Activated T-helper 17 cell treated with anti-CD3 and anti-CD28 coated beads, Interleukin-2, amount 50 U/mL, for 72 hours (primary cell): Measurements from ENCODE around the gene CNBP. TPM values are rescaled to one million over a fixed set of nuclear protein-coding genes. Genes with fewer than 3 reads are reported as not detected.
A peak's percentile ranks its signal among the peaks of the same experiment; 100 is the strongest.
"Not testable (repeated sequence)": the region's sequence is repeated elsewhere in the genome, so short reads cannot be mapped to it uniquely, and the experiment has no call there.

Source experiments
- ATAC-seq: fragments of 150-1000 bp; cut with Tn5 transposase; replicated peaks from 2 replicates; pipeline ENCODE4 v1.10.0; 2021; ENCODE audit warnings: mild to moderate bottlenecking, moderate library complexity
- H3K27ac Mint-ChIP-seq: one replicate; pipeline ENCODE4 v1.8.0; 2022; ENCODE audit warnings: mixed read lengths
- H3K27me3 Mint-ChIP-seq: one replicate; pipeline ENCODE4 v1.8.0; 2022; ENCODE audit warnings: mixed read lengths
- H3K36me3 Mint-ChIP-seq: one replicate; pipeline ENCODE4 v1.8.0; 2022; ENCODE audit warnings: low read depth, mild to moderate bottlenecking, mixed read lengths
- H3K4me1 Mint-ChIP-seq: one replicate; pipeline ENCODE4 v1.8.0; 2022; ENCODE audit warnings: mixed read lengths
- H3K4me3 Mint-ChIP-seq: one replicate; pipeline ENCODE4 v1.8.0; 2022; ENCODE audit warnings: mild to moderate bottlenecking, mixed read lengths
- H3K9me3 Mint-ChIP-seq: one replicate; pipeline ENCODE4 v1.8.0; 2022; ENCODE audit warnings: mixed read lengths
- total RNA-seq, 2 donors: library from RNA; stranded (reverse); gene quantifications; one replicate each; pipeline ENCODE4 v1.2.3, GENCODE V29; 2022

The CNBP gene
- total RNA-seq = 100 to 1,000 TPM; 188 to 274 TPM

DNA sequence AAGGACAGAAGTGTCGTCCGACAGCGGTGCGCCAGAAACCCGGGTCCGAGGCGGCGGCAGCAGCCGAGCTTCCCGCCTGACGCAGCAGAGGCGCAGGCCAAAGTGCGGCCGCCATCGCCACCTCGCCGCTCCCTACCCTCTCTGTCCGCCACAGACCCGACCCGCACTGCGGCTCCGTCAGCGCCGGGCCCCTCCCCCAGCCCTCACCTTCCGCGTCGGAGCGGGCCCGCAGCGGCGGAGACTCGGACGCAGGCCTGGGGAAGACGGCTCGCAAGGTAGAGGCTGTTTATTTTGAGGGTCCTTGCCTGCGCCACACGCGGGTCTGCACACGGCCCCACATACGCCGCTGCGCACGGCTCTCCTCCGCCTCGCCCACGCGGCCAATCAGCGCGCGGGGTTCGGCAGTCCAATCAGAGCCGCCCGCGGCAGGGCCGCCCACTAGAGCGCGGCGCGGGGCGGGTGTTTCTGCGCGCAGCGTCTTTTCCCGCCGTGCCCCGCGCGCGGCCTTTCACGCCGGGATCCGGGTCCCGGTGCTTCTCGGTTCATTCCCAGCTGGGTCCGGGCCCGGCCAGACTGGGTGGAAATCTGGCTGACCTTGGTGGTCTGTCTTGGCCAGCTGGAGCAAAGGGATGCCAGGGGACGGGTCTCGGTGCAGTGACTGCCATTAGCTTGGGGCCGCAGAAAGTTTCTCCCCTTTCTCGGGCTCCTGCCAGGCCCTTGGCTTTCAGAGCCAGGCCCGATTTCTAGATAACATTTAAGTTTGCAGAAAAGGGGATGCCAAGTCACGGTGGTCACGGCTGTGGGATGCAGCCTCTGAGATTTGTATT is at the start of gene CNBP:
TSS of gene CNBP (minus strand) at position 328 of the 827 bp plus-strand sequence. CDS start 12,139 bp downstream, outside the sequence.
- peaks cover 57% of the 10 kb centered on the region for H3K36me3 Mint-ChIP-seq
- H3K4me1 Mint-ChIP-seq = peaks cover 12% of the 10 kb centered on the region
- H3K27me3 Mint-ChIP-seq = no peaks in the 10 kb centered on the region
- peak within 1 kb of the TSS; percentile 97 for H3K27ac Mint-ChIP-seq
- no peaks in the 10 kb centered on the region for H3K9me3 Mint-ChIP-seq
- ATAC-seq = peak; percentile 97
- H3K4me3 Mint-ChIP-seq = peak within 1 kb of the TSS; percentile 98

- peaks cover 24% of the 10 kb centered on the region for H3K4me1 Mint-ChIP-seq
- ATAC-seq = peak; percentile 51
- H3K36me3 Mint-ChIP-seq = no peaks in the 10 kb centered on the region
- peak overlapping the region; percentile 34 for H3K27ac Mint-ChIP-seq
- H3K9me3 Mint-ChIP-seq = no peaks in the 10 kb centered on the region
- H3K27me3 Mint-ChIP-seq = no peaks in the 10 kb centered on the region
- peak overlapping the region; percentile 22 for H3K4me3 Mint-ChIP-seq
Observed at GRCh38 chr3:129231331-129232119, 47.8 kb upstream of the CNBP start.

GRCh38 chr3:129230311-129231019 is 46.8 kb upstream of the CNBP start:
- Mint-ChIP-seq H3K9me3 (no peaks in the 10 kb centered on the region), H3K4me1 (peaks cover 24% of the 10 kb centered on the region), H3K4me3 (peak overlapping the region; percentile 31), H3K36me3 (no peaks in the 10 kb centered on the region), H3K27ac (peak overlapping the region; percentile 65), H3K27me3 (no peaks in the 10 kb centered on the region)
- peak; percentile 98 for ATAC-seq

- ATAC-seq = no peak
- H3K27me3 Mint-ChIP-seq = no peaks in the 10 kb centered on the region
- H3K9me3 Mint-ChIP-seq = no peaks in the 10 kb centered on the region
- H3K27ac Mint-ChIP-seq = no peak overlapping the region
- no peak overlapping the region for H3K4me3 Mint-ChIP-seq
- no peaks in the 10 kb centered on the region for H3K36me3 Mint-ChIP-seq
- H3K4me1 Mint-ChIP-seq = peaks cover 24% of the 10 kb centered on the region
Observed at GRCh38 chr3:129228891-129229585, 45.3 kb upstream of the CNBP start.

DNA sequence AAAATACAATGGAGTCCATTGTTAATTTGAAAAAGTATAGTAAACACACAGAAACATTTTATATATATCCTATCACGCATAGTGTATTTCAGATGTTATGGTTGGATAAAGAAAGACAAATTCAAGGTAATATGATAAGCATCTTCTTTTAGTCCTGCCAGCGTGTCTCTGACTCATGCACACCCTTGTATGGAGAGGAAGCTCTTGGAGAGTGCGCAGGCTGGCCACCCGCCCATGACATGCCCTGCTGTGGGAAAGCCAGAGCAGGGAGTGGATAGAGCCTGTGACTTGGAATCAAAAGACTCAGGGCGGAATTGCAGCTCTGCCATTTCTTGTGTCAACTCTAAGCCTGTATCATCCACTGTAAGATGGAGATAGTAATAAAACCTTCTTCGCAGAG is 42.7 kb upstream of the CNBP start:
- Mint-ChIP-seq H3K27ac (no peak overlapping the region), H3K36me3 (no peaks in the 10 kb centered on the region), H3K9me3 (no peaks in the 10 kb centered on the region), H3K4me1 (peaks cover 16% of the 10 kb centered on the region), H3K4me3 (peak overlapping the region; percentile 23), H3K27me3 (no peaks in the 10 kb centered on the region)
- no peak for ATAC-seq

DNA sequence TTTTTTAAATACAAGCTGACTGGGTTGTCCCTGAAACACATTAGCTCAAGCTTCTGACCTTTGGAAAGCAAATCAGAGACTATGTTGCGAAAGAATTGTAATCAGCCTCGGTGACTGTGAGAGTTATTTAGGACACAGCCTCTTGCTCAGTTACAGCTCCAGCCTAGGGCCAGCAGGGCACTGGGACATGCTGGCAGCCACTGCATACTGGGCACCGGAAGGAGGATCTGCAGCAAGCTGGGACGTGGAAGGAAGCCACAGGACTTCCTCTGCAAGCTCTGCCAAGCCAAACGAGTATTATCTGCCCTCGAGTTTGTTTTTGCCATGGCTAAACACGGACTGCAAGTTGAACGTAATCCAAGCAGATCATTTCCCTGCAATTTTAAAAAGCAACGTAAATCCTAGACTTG is 41.3 kb upstream of the CNBP start:
- peak; percentile 82 for ATAC-seq
- peak overlapping the region; percentile 75 for H3K27ac Mint-ChIP-seq
- H3K9me3 Mint-ChIP-seq = no peaks in the 10 kb centered on the region
- peaks cover 8% of the 10 kb centered on the region for H3K4me1 Mint-ChIP-seq
- H3K4me3 Mint-ChIP-seq = peak overlapping the region; percentile 71
- no peaks in the 10 kb centered on the region for H3K27me3 Mint-ChIP-seq
- H3K36me3 Mint-ChIP-seq = no peaks in the 10 kb centered on the region

DNA sequence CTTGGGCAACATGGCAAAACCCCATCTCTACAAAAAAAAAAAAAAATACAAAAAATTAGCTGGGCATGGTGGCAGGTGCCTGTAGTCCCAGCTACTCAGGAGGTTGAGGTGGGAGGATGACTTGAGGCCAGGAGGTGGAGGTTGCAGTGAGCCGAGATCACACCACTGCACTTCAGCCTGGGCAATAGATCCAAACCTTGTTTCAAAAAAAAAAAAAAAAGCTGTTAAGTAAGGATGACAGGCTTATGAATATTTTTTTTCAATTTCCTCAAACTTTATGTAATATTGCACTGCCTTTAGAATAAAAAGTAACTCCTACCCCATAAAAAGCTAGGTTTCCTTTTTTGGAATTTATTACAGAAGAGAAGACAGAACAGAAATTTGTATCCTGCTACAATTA is 40.7 kb upstream of the CNBP start:
- H3K4me1 Mint-ChIP-seq, H3K4me3 Mint-ChIP-seq, H3K27me3 Mint-ChIP-seq, ATAC-seq, H3K9me3 Mint-ChIP-seq, H3K27ac Mint-ChIP-seq, H3K36me3 Mint-ChIP-seq: not testable (repeated sequence)

DNA sequence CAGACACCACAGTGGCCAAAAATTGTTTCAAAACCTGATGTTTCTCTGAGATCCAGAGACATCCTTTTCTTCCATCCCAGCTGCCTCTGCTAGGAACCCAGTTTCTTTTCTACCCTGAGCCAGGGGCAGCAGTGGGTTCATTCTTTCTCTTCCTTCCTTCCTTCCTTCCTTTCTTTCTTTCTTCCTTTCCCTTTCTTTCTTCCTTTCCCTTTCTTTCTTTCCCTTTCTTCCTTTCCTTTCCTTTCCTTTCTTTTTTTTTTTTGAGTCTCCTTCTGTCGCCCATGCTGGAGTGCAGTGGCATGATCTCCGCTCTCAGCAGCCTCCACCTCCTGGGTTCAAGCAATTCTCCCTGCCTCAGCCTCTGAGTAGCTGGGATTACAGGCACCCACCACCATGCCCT is 35.0 kb upstream of the CNBP start:
- no peaks in the 10 kb centered on the region for H3K4me1 Mint-ChIP-seq
- ATAC-seq = no peak
- no peak overlapping the region for H3K27ac Mint-ChIP-seq
- no peaks in the 10 kb centered on the region for H3K36me3 Mint-ChIP-seq
- H3K9me3 Mint-ChIP-seq = no peaks in the 10 kb centered on the region
- H3K27me3 Mint-ChIP-seq = no peaks in the 10 kb centered on the region
- H3K4me3 Mint-ChIP-seq = no peak overlapping the region

DNA sequence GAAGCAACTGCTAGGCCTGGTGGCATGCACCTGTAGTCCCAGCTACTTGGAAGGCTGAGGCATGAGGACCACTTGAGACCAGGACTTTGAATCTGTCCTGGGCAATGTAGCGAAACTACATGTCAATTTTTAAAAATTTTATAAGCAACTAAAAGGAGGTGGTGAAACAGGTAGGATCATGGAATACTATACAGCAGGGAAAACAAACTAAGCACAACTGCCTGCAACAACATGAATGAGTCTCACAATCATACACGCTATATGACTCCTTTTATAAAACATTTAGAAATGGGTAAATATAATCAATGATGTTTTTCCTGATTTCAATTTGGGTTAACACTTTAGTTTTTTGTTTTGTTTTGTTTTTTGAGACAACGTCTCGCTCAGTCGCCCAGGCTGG is 29.5 kb upstream of the CNBP start:
- H3K27me3 Mint-ChIP-seq = no peaks in the 10 kb centered on the region
- H3K4me1 Mint-ChIP-seq = no peaks in the 10 kb centered on the region
- no peaks in the 10 kb centered on the region for H3K36me3 Mint-ChIP-seq
- no peak overlapping the region for H3K4me3 Mint-ChIP-seq
- H3K27ac Mint-ChIP-seq = no peak overlapping the region
- no peaks in the 10 kb centered on the region for H3K9me3 Mint-ChIP-seq
- no peak for ATAC-seq

GRCh38 chr3:129211772-129212171 is 28.1 kb upstream of the CNBP start:
- H3K27me3 Mint-ChIP-seq = no peaks in the 10 kb centered on the region
- H3K4me1 Mint-ChIP-seq = no peaks in the 10 kb centered on the region
- H3K4me3 Mint-ChIP-seq = no peak overlapping the region
- no peak for ATAC-seq
- no peaks in the 10 kb centered on the region for H3K9me3 Mint-ChIP-seq
- no peaks in the 10 kb centered on the region for H3K36me3 Mint-ChIP-seq
- H3K27ac Mint-ChIP-seq = no peak overlapping the region

GRCh38 chr3:129211345-129211744 is 27.6 kb upstream of the CNBP start:
- Mint-ChIP-seq H3K9me3 (no peaks in the 10 kb centered on the region), H3K27me3 (no peaks in the 10 kb centered on the region), H3K4me3 (no peak overlapping the region), H3K27ac (no peak overlapping the region), H3K4me1 (no peaks in the 10 kb centered on the region), H3K36me3 (no peaks in the 10 kb centered on the region)
- no peak for ATAC-seq

- Mint-ChIP-seq H3K27me3 (no peaks in the 10 kb centered on the region), H3K4me1 (no peaks in the 10 kb centered on the region), H3K4me3 (no peak overlapping the region), H3K27ac (no peak overlapping the region), H3K9me3 (no peaks in the 10 kb centered on the region), H3K36me3 (no peaks in the 10 kb centered on the region)
- ATAC-seq = no peak
Observed at GRCh38 chr3:129207479-129207878, 23.8 kb upstream of the CNBP start.

DNA sequence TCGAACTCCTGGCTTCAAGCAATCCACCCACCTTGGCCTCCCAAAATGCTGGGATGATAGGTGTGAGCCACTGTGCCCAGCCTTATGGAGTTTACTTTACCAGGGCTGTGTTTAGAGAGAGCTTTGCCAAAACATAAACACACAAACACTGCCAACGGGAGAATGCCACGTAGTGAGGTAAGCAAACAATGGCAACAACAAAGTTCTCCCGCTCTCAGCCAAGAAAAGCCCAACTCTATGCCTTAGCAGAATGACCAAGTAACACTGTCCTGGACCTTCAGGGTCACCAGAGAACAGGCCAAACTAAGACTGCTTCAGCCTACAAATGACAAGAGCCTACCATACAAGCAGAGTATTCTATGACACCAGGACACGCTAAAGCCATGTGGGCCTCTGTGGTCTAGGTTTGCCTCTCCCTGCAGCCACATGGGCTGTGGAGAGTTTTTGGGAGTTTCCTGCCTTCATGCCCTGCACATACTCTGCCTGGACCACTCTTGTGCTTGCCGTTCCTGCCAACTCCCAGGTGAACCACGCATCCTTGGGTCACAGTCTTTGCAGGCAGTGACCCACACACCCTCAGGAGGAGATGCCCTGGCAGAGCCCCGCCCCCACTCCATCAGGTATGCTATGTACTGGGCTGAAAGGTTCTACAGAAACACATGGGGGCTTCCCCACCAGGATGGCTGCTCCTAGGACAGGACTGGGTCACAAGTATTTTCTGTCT is 21.6 kb upstream of the CNBP start:
- no peaks in the 10 kb centered on the region for H3K9me3 Mint-ChIP-seq
- H3K36me3 Mint-ChIP-seq = no peaks in the 10 kb centered on the region
- H3K4me3 Mint-ChIP-seq = no peak overlapping the region
- H3K4me1 Mint-ChIP-seq = no peaks in the 10 kb centered on the region
- no peak overlapping the region for H3K27ac Mint-ChIP-seq
- no peaks in the 10 kb centered on the region for H3K27me3 Mint-ChIP-seq
- ATAC-seq = no peak
